RWPE2 (cell line): ENCODE measurements around the gene HSD17B12.
"Not testable (repeated sequence)": the region's sequence is repeated elsewhere in the genome, so short reads cannot be mapped to it uniquely, and the experiment has no call there.

Experiments used
- ATAC-seq: fragments of 200-7000 bp; cut with Tn5 transposase; 3 replicates; pipeline ENCODE4 v1.9.1; 2021; ENCODE audit warnings: low read depth
- DNase-seq: peaks from one replicate; pipeline ENCODE4 v3.0.0-alpha.2; 2020; ENCODE audit warnings: low spot score
- H3K27ac ChIP-seq: fragments of 450-650 bp; 2 replicates; pipeline ENCODE4 v1.5.1; 2017; ENCODE audit warnings: mild to moderate bottlenecking; ENCODE audit not compliant: poor library complexity, severe bottlenecking
- H3K27me3 ChIP-seq: fragments of 250-450 bp; sonication (Bioruptor Pico); 2 replicates; pipeline ENCODE4 v1.5.1; 2021; ENCODE audit warnings: mild to moderate bottlenecking, moderate library complexity; ENCODE audit not compliant: insufficient read depth, poor library complexity, severe bottlenecking
- H3K36me3 ChIP-seq: fragments of 250-450 bp; sonication (Bioruptor Pico); 2 replicates; pipeline ENCODE4 v1.5.1; 2020; ENCODE audit warnings: low read depth, mild to moderate bottlenecking, moderate library complexity
- H3K4me1 ChIP-seq: fragments of 250-450 bp; sonication (Bioruptor Pico); 2 replicates; pipeline ENCODE4 v1.5.1; 2021; ENCODE audit warnings: mild to moderate bottlenecking, moderate library complexity; ENCODE audit not compliant: insufficient read depth, poor library complexity, severe bottlenecking
- H3K4me3 ChIP-seq: fragments of 250-450 bp; sonication (Bioruptor Pico); 2 replicates; pipeline ENCODE4 v1.5.1; 2021; ENCODE audit warnings: mild to moderate bottlenecking, moderate library complexity; ENCODE audit not compliant: severe bottlenecking
- H3K9me3 ChIP-seq: fragments of 250-450 bp; sonication (Bioruptor Pico); 2 replicates; pipeline ENCODE4 v1.5.1; 2021; ENCODE audit warnings: mild to moderate bottlenecking, moderate library complexity; ENCODE audit not compliant: severe bottlenecking
- CTCF ChIP-seq: fragments of 450-650 bp; IDR thresholded peaks from one replicate; pipeline ENCODE4 v1.5.1; 2017; ENCODE audit warnings: mild to moderate bottlenecking, moderate library complexity; ENCODE audit not compliant: poor library complexity, severe bottlenecking

The HSD17B12 gene

GRCh38 chr11:43676933-43677332 is 3.6 kb upstream of the HSD17B12 start:
- no peaks in the 10 kb centered on the region for H3K36me3 ChIP-seq
- H3K4me3 ChIP-seq = no peak overlapping the region
- DNase-seq (no peak), ATAC-seq (no peak)
- TF ChIP-seq CTCF = no peak
- H3K9me3 ChIP-seq = no peaks in the 10 kb centered on the region
- H3K4me1 ChIP-seq = no peaks in the 10 kb centered on the region
- H3K27ac ChIP-seq = no peak overlapping the region
- H3K27me3 ChIP-seq = no peaks in the 10 kb centered on the region

- H3K4me1 ChIP-seq = peaks cover 16% of the 10 kb centered on the region
- DNase-seq = no peak
- TF ChIP-seq CTCF = no peak
- peaks cover 33% of the 10 kb centered on the region for H3K36me3 ChIP-seq
- H3K27ac ChIP-seq = peak overlapping the region; percentile 61
- peak overlapping the region; percentile 44 for H3K4me3 ChIP-seq
- H3K9me3 ChIP-seq = no peaks in the 10 kb centered on the region
- no peak for ATAC-seq
- H3K27me3 ChIP-seq = no peaks in the 10 kb centered on the region
Measured at GRCh38 chr11:43681401-43681942, 934 bp downstream of the HSD17B12 start.

GRCh38 chr11:43682081-43682480 is 1.5 kb downstream of the HSD17B12 start:
- H3K36me3 ChIP-seq = peaks cover 33% of the 10 kb centered on the region
- peak overlapping the region; percentile 61 for H3K27ac ChIP-seq
- not testable (repeated sequence) for ATAC-seq, H3K27me3 ChIP-seq, H3K9me3 ChIP-seq, DNase-seq
- peak overlapping the region; percentile 44 for H3K4me3 ChIP-seq
- peaks cover 22% of the 10 kb centered on the region for H3K4me1 ChIP-seq

- Histone ChIP-seq H3K36me3 (peaks cover 40% of the 10 kb centered on the region), H3K9me3 (no peaks in the 10 kb centered on the region), H3K4me3 (no peak overlapping the region), H3K27me3 (no peaks in the 10 kb centered on the region), H3K4me1 (peaks cover 31% of the 10 kb centered on the region), H3K27ac (no peak overlapping the region)
- DNase-seq = no peak
- ATAC-seq = no peak
- peak; percentile 6 for TF ChIP-seq CTCF
Measured at GRCh38 chr11:43685440-43685839, 4.9 kb downstream of the HSD17B12 start.

- H3K27ac ChIP-seq = peak overlapping the region; percentile 61
- ATAC-seq = no peak
- TF ChIP-seq CTCF = no peak
- H3K36me3 ChIP-seq = peaks cover 47% of the 10 kb centered on the region
- no peak for DNase-seq
- H3K4me1 ChIP-seq = peaks cover 31% of the 10 kb centered on the region
- H3K9me3 ChIP-seq = no peaks in the 10 kb centered on the region
- H3K4me3 ChIP-seq = no peak overlapping the region
- no peaks in the 10 kb centered on the region for H3K27me3 ChIP-seq
Measured at GRCh38 chr11:43686207-43686606, 5.7 kb downstream of the HSD17B12 start.
